Ramos (cell line): ENCODE results near the gene ZG16.

ENCODE experiments used
- in situ Hi-C: fragments of 300-500 bp; cut with MboI; formaldehyde crosslinking; loops from one replicate; pipeline ENCODE4 v1.14.3; 2022; ENCODE audit warnings: low sequenced_read_pairs; ENCODE audit not compliant: unreplicated experiment

Gene ZG16

GRCh38 chr16:29806641-29807425 is 28.8 kb downstream of the ZG16 start:
- in situ Hi-C loops = loop anchor here (25.0 kb wide), 1 partner anchor 580 kb away; the partner anchor contains the start of genes SEPTIN1 and ZNF48

DNA sequence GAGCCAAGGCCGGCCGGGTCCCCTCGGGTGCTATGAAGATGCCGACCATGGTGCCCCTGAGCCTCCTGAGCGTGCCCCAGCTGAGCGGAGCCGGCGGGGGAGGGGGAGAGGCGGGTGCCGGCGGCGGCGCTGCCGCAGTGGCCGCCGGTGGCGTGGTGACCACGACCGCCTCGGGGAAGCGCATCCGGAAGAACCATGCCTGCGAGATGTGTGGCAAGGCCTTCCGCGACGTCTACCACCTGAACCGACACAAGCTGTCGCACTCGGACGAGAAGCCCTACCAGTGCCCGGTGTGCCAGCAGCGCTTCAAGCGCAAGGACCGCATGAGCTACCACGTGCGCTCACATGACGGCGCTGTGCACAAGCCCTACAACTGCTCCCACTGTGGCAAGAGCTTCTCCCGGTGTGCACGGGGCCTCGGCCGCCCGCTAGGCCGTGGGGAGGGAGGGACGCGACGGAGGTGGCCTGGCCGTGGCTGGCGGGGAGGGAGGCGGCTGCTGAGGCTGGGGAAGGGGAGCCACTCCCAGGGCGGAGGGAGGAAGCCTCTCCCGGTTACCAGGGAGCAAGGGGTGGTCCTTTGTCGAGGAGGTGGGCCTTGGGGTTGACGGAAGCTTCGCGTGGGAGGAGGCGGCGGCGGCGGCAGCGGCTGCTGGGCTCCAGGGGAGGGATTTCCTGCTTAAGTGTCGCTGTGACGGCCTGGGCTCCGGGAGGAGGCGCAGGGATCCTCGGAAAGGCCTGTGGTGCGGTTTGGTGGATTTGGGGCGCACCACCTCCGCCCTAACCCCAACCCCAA is 29.6 kb downstream of the ZG16 start:
- in situ Hi-C loops = loop anchor here (25.0 kb wide), 1 partner anchor 580 kb away; the partner anchor contains the start of genes SEPTIN1 and ZNF48

DNA sequence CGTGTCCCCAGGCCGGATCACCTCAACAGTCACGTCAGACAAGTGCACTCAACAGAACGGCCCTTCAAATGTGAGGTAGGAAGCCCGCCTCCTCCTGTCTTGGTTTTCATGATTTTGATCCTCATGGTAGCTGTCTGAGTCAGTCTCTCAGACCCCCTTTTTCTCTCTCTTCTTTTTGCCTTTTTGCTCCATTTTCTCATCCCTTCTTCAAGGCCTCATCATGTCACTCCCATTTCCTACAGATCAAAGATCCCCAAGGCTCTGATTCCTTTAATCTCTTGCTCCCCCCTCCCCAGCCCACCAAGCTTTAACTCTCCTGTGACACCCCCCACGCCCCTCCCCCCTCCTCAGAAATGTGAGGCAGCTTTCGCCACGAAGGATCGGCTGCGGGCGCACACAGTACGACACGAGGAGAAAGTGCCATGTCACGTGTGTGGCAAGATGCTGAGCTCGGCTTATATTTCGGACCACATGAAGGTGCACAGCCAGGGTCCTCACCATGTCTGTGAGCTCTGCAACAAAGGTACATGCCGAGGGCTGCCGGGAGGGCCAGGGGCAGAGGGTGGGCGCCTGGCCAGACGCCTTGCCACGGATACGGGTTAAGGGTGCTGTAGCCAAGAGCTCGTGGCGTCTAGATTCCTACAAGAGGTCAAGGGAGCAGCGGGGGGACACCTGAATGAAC is 30.3 kb downstream of the ZG16 start:
- in situ Hi-C loops = loop anchor here (25.0 kb wide), 1 partner anchor 579 kb away; the partner anchor contains the start of genes SEPTIN1 and ZNF48

DNA sequence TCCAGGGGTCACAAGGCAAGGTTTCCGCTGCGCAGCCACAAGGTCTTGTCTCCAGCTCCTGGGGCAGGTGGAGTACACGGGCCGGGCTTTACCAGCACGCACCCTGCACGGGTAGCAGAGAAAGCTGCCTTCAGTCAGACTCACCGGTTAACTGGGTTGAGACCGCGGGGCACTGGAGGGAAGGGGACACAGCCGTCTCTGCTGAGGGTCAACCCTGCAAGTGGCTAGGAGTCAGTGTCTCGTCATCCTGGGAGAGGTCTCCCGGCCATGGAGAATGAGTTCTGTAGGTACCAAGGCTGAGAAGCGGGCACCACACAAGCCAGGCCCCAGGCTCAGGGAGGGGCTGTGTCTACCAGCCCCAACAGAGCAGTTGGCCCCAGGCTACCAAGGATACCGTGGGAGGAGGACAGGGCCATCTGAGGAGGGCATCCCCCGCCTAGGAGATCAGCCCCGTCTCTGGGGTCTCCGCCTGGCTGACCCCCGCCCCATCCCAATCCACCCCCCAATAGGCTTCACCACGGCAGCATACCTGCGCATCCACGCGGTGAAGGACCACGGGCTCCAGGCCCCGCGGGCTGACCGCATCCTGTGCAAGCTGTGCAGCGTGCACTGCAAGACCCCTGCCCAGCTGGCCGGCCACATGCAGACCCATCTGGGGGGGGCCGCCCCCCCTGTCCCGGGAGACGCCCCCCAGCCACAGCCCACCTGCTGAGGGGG is 31.1 kb downstream of the ZG16 start:
- in situ Hi-C loops = loop anchor here (25.0 kb wide), 1 partner anchor 578 kb away; the partner anchor contains the start of genes SEPTIN1 and ZNF48

DNA sequence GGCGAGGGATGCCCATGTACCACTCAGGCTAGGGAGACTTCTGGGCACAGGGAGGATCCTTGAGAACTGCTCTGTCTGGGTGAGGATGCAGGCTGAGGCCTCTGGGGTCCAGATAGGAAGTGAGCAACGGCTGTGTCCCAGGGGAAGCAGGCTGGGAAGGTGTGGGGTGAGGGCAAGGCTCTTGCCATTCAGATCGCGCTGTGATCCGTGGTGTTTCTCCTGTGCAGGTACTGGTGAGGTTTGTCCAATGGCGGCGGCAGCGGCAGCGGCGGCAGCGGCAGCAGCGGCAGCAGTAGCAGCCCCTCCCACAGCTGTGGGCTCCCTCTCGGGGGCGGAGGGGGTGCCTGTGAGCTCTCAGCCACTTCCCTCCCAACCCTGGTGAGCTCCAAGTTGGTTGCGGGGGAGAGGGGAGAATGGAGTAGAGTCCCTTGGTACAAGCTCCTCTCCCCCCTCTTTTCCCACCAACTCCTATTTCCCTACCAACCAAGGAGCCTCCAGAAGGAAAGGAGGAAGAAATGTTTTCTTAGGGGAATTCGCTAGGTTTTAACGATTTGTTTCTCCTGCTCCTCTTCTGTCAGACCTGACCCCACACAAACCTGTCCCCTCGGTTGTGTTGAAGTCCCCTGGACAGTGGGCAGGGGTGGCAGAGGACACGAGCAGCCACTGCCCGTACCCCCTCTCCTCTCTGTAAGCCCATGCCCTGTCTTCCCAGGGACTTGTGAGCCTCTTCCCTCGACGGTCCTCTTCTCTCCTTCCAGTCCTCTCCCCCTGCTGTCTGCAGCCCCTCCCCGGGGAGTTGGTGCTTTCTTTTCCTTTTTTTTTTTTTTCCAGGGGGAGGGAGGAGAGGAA is 32.0 kb downstream of the ZG16 start:
- in situ Hi-C loops = loop anchor here (25.0 kb wide), 1 partner anchor 577 kb away; the partner anchor contains the start of genes SEPTIN1 and ZNF48

GRCh38 chr16:29810699-29811169 is 32.7 kb downstream of the ZG16 start:
- in situ Hi-C loops = loop anchor here (25.0 kb wide), 1 partner anchor 577 kb away; the partner anchor contains the start of genes SEPTIN1 and ZNF48

DNA sequence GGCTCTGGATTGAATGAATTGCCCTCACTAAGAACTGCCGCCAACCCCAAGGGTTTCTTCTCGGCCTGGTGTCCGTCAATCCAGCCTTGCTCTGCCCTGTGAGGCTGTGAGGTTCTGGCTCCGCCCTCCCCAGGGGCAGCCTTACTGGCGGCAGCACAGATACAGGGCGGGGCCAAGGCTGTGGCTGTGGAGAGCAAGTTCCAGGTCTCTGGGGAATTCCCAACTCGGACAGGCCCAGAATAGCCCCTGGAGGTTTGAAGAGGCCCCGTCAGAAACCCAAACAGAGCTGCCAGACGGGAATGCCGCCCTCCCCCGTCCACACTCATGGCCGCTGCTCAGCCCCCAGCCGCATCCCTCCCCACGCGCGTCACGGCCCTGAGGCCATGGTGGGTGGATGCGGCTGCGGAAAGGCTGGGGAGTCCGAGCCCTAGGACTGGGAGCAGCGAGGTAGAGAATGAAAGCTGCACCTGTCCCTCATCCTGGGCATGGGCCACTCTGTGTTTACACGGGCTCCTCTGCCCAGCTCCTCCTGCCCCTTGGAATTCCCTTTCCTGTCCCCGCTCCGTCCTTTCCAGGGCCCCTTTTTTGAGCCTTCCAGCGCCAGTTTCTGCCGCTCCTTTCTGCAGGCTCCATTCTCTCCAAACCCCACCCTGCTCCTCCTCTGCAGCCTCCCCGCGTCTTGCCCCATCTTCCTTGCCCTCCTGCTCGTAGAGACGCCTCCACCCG is 33.3 kb downstream of the ZG16 start:
- in situ Hi-C loops = loop anchor here (25.0 kb wide), 1 partner anchor 576 kb away; the partner anchor contains the start of genes SEPTIN1 and ZNF48

GRCh38 chr16:29811896-29812665 is 34.0 kb downstream of the ZG16 start, which contains the start of gene PRRT2:
PRRT2 (plus strand) TSS chr16:29812193; CDS start chr16:29813055, 862 bp downstream.
- in situ Hi-C loops = loop anchor here (25.0 kb wide), 1 partner anchor 575 kb away; the partner anchor contains the start of genes SEPTIN1 and ZNF48

DNA sequence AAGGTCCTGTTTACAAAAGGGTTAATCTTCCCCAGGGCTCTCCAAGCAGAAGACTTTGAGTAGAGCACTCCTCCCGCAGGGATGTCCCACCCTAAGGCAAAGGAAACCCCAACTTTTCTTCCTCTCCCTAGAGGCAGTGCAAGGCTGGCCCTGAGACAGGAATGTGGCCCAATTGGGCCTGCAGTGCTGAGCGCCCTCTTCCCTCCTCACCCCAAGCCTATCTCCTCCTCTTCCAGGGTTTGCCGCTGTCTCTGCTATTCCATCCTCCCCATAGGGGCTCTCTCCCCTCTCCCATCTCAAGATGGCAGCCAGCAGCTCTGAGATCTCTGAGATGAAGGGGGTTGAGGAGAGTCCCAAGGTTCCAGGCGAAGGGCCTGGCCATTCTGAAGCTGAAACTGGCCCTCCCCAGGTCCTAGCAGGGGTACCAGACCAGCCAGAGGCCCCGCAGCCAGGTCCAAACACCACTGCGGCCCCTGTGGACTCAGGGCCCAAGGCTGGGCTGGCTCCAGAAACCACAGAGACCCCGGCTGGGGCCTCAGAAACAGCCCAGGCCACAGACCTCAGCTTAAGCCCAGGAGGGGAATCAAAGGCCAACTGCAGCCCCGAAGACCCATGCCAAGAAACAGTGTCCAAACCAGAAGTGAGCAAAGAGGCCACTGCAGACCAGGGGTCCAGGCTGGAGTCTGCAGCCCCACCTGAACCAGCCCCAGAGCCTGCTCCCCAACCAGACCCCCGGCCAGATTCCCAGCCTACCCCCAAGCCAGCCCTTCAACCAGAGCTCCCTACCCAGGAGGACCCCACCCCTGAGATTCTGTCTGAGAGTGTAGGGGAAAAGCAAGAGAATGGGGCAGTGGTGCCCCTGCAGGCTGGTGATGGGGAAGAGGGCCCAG is 34.9 kb downstream of the ZG16 start:
- in situ Hi-C loops = loop anchor here (25.0 kb wide), 1 partner anchor 574 kb away; the partner anchor contains the start of genes SEPTIN1 and ZNF48

GRCh38 chr16:29813644-29814562 is 35.8 kb downstream of the ZG16 start:
- in situ Hi-C loops = loop anchor here (25.0 kb wide), 1 partner anchor 573 kb away; the partner anchor contains the start of genes SEPTIN1 and ZNF48

GRCh38 chr16:29814592-29814991 is 36.5 kb downstream of the ZG16 start:
- in situ Hi-C loops = loop anchor here (25.0 kb wide), 1 partner anchor 573 kb away; the partner anchor contains the start of genes SEPTIN1 and ZNF48

DNA sequence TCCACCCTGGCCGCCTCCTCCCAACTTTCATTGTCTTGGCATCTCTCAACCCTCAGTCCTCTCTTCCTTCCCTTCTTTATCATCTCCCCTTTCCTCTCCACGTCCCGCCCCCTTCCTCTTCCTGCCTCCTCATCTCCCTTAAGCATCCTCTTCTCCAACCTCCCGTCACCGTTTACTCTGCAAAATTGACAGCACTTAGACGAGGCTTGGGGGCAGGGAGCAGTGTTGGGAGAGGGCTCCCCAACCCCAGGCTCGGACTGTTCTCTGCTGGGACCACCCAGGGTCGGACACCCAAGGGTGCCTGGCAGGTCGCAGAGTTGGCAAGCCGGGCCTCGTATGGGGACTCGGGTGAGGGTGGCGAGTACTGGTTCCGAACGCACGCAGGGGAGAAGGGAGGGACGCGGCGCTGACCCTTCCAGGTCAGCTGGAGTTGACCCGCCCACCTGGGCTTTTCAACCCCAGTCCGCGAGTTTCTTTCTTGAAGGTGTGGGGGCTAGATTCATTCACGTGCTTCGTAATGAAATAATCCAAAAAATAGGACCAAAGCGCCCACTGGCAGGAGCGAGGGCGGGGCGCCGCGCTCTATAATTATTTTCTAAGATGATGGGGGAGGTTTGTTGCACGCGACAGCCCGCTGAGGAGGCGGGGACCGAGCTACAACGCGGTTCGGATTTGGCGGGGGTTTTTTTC is 37.1 kb downstream of the ZG16 start:
- in situ Hi-C loops = loop anchor here (25.0 kb wide), 1 partner anchor 572 kb away; the partner anchor contains the start of genes SEPTIN1 and ZNF48

DNA sequence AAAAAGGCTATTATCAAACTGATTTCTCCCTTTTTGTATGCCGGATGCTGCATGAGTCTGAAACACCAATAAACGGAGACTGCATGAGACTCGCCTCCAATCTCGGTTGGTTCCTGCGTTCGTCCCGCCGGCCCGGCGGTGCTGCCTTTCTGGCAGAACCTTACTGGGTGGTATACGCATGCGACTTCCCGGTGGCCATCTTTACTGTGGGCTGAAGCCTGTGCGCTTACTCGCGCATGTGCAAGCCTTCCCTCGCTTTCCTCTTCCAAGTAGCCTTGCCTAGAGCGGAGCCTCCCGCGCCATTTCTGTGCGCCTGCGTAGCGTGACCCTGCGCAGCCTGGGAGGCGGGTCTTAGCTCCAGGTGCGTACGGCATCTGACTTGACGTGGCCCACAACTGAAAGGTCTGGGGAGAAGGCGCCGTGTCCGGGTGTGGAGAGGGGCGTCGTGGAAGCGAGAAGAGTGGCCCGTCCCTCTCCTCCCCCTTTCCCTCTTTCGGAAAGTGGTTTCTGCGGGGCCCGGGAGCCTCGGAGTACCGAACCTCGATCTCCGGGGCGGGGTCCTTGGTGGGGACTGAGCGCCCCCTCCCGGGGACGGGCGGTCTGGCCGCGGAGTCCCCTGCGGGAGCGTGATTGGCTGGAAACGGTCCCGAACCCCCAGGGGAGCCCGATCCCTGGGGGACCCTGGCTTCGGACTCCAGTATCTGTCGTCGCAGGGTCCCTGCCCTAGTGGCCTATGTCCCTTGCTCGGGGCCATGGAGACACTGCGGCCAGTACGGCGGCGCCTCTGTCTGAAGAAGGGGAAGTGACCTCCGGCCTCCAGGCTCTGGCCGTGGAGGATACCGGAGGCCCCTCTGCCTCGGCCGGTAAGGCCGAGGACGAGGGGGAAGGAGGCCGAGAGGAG is 38.0 kb downstream of the ZG16 start, which contains the start of gene PAGR1:
PAGR1 (plus strand) TSS at position 360 of the 901 bp plus-strand sequence; CDS start at position 734, 374 bp downstream.
- in situ Hi-C loops = loop anchor here (25.0 kb wide), 1 partner anchor 571 kb away; the partner anchor contains the start of genes SEPTIN1 and ZNF48
